H1 (cell line): ENCODE results near the gene HLA-A. TPM values are rescaled to one million over a fixed set of nuclear protein-coding genes. Genes with fewer than 3 reads are reported as not detected.
"Not testable (repeated sequence)": the region's sequence is repeated elsewhere in the genome, so short reads cannot be mapped to it uniquely, and the experiment has no call there.

ENCODE experiments used
- CTCF ChIA-PET: fragments of 300-600 bp; sonication (Branson Sonifier 250); formaldehyde crosslinking; loops from one replicate; lab custom pipeline; 2021; ENCODE audit not compliant: partially characterized antibody; lab: Charles Lee
- POLR2A ChIA-PET: fragments of 300-600 bp; sonication (Branson Sonifier 250); formaldehyde crosslinking; loops from one replicate; lab custom pipeline; 2021; ENCODE audit warnings: inconsistent platforms; ENCODE audit not compliant: partially characterized antibody; lab: Charles Lee
- DNase-seq, 2 experiments: peaks; one replicate each; pipeline versions ENCODE4 v3.0.0 to v3.0.0-alpha.2; 2010 to 2022; ENCODE audit warnings: low spot score in 2 of 2, low read depth in 1 of 2, mixed read lengths in 1 of 2
- FAIRE-seq: peaks from 2 replicates; lab custom pipeline; 2011; peaks lifted over from hg19 to GRCh38; lab: Jason Lieb, UNC
- H2AFZ ChIP-seq: 2 replicates; pipeline ENCODE4 v1.8.1; 2012; ENCODE audit warnings: low read length, inconsistent platforms
- H2AK5ac ChIP-seq: 2 replicates; pipeline ENCODE4 v1.6.1; 2013; ENCODE audit warnings: low read depth, low read length
- H2BK120ac ChIP-seq: replicated peaks from 2 replicates; pipeline ENCODE3; 2013; ENCODE audit warnings: low read depth, low read length, inconsistent platforms
- H2BK12ac ChIP-seq: 2 replicates; pipeline ENCODE4 v1.6.1; 2013; ENCODE audit warnings: low read depth, low read length
- H2BK15ac ChIP-seq: 2 replicates; pipeline ENCODE4 v1.6.1; 2013; ENCODE audit warnings: low read length
- H2BK20ac ChIP-seq: 2 replicates; pipeline ENCODE4 v1.6.1; 2013; ENCODE audit warnings: low read length
- H2BK5ac ChIP-seq: 2 replicates; pipeline ENCODE4 v1.6.1; 2013; ENCODE audit warnings: low read depth, low read length
- H3K14ac ChIP-seq: 2 replicates; pipeline ENCODE4 v1.6.1; 2013; ENCODE audit warnings: inconsistent platforms; ENCODE audit not compliant: insufficient read length
- H3K18ac ChIP-seq: 2 replicates; pipeline ENCODE4 v1.6.1; 2013; ENCODE audit warnings: low read length; ENCODE audit errors: extremely low read depth
- H3K23ac ChIP-seq: 2 replicates; pipeline ENCODE4 v1.6.1; 2013; ENCODE audit warnings: inconsistent platforms; ENCODE audit not compliant: insufficient read length
- H3K23me2 ChIP-seq: 2 replicates; pipeline ENCODE4 v1.6.1; 2013; ENCODE audit warnings: low read depth, low read length
- H3K27ac ChIP-seq: 2 replicates; pipeline ENCODE4 v1.6.1; 2011; ENCODE audit warnings: low read depth, low read length, inconsistent platforms
- H3K27me3 ChIP-seq, 4 experiments: replicated peaks in 1 of 4; 1 replicate in 1 of 4; 2 replicates in 3 of 4; pipeline versions ENCODE4 v1.6.1 to v1.8.1; 2011 to 2013; ENCODE audit warnings: low read length in 3 of 4, mild to moderate bottlenecking in 3 of 4, inconsistent platforms in 2 of 4, mixed read lengths in 2 of 4, moderate library complexity in 1 of 4; ENCODE audit not compliant: control insufficient read depth in 3 of 4, insufficient read depth in 3 of 4; ENCODE audit errors: extremely low read depth in 1 of 4
- H3K36me3 ChIP-seq, 4 experiments: 2 replicates each; pipeline versions ENCODE4 v1.6.1 to v1.8.1; 2011 to 2013; ENCODE audit warnings: mild to moderate bottlenecking in 4 of 4, low read length in 3 of 4, moderate library complexity in 2 of 4, control low read depth in 1 of 4, inconsistent platforms in 1 of 4; ENCODE audit not compliant: insufficient read depth in 4 of 4, control insufficient read depth in 2 of 4
- H3K4ac ChIP-seq: replicated peaks from 2 replicates; pipeline ENCODE3; 2013; ENCODE audit warnings: low read length, low read depth, mixed read lengths, inconsistent platforms; ENCODE audit not compliant: insufficient read length
- H3K4me1 ChIP-seq, 4 experiments: replicated peaks in 1 of 4; 1 replicate in 1 of 4; 2 replicates in 3 of 4; pipeline versions ENCODE4 v1.6.1 to v1.8.1; 2011 to 2013; ENCODE audit warnings: low read length in 3 of 4, inconsistent platforms in 2 of 4, mixed read lengths in 1 of 4; ENCODE audit not compliant: insufficient read depth in 4 of 4, control insufficient read depth in 3 of 4
- H3K4me2 ChIP-seq, 2 experiments: 2 replicates each; pipeline versions ENCODE4 v1.6.1 to v1.8.1; 2011 to 2013; ENCODE audit warnings: low read depth in 2 of 2, low read length in 2 of 2, control low read depth in 1 of 2, inconsistent platforms in 1 of 2, mild to moderate bottlenecking in 1 of 2; ENCODE audit not compliant: insufficient read depth in 1 of 2
- H3K4me3 ChIP-seq, 4 experiments: fragments of 200-600, 300-600 bp in 1 of 4; sonication (generic), shearing (Covaris generic), sonication (Bioruptor Twin) in 1 of 4; 2 replicates each; pipeline versions ENCODE4 v1.5.1 to v1.8.1; 2011 to 2016; ENCODE audit warnings: low read length in 4 of 4, low read depth in 3 of 4, control low read depth in 2 of 4, inconsistent platforms in 2 of 4, mild to moderate bottlenecking in 2 of 4, mixed read lengths in 1 of 4, moderate library complexity in 1 of 4; ENCODE audit not compliant: insufficient read depth in 2 of 4; ENCODE audit errors: extremely low read depth in 1 of 4
- H3K56ac ChIP-seq: replicated peaks from 2 replicates; pipeline ENCODE3; 2013; ENCODE audit warnings: low read depth, mild to moderate bottlenecking, mixed read lengths, low read length, inconsistent platforms; ENCODE audit not compliant: insufficient read length
- H3K79me1 ChIP-seq: 2 replicates; pipeline ENCODE4 v1.6.1; 2013; ENCODE audit warnings: low read depth, low read length, control low read depth
- H3K79me2 ChIP-seq, 2 experiments: 2 replicates each; pipeline versions ENCODE4 v1.6.1 to v1.8.1; 2012 to 2013; ENCODE audit warnings: low read length in 2 of 2, mild to moderate bottlenecking in 2 of 2, inconsistent platforms in 1 of 2; ENCODE audit not compliant: insufficient read depth in 2 of 2, control insufficient read depth in 1 of 2
- H3K9ac ChIP-seq, 4 experiments: replicated peaks in 1 of 4; 1 replicate in 1 of 4; 2 replicates in 3 of 4; pipeline versions ENCODE4 v1.6.1 to v1.8.1; 2011 to 2013; ENCODE audit warnings: low read depth in 3 of 4, low read length in 3 of 4, control low read depth in 2 of 4, mild to moderate bottlenecking in 2 of 4, moderate library complexity in 2 of 4, inconsistent platforms in 1 of 4; ENCODE audit errors: extremely low read depth in 1 of 4
- H3K9me3 ChIP-seq, 2 experiments: 2 replicates each; pipeline versions ENCODE4 v1.6.1 to v1.8.1; 2012 to 2013; ENCODE audit warnings: mild to moderate bottlenecking in 2 of 2, moderate library complexity in 2 of 2, control low read depth in 1 of 2, inconsistent platforms in 1 of 2, low read depth in 1 of 2, low read length in 1 of 2, mixed read lengths in 1 of 2; ENCODE audit not compliant: insufficient read depth in 2 of 2
- H4K20me1 ChIP-seq, 2 experiments: replicated peaks in 1 of 2; 2 replicates each; pipeline versions ENCODE3 to v1.8.1; 2011 to 2013; ENCODE audit warnings: inconsistent platforms in 2 of 2, low read length in 2 of 2, mild to moderate bottlenecking in 1 of 2; ENCODE audit not compliant: insufficient read depth in 2 of 2, control insufficient read depth in 1 of 2
- H4K5ac ChIP-seq: 2 replicates; pipeline ENCODE4 v1.6.1; 2013; ENCODE audit warnings: low read length, low read depth, mixed read lengths, inconsistent platforms; ENCODE audit not compliant: insufficient read length
- H4K8ac ChIP-seq: 2 replicates; pipeline ENCODE4 v1.8.0; 2013; ENCODE audit warnings: mild to moderate bottlenecking, moderate library complexity, low read length, inconsistent platforms; ENCODE audit not compliant: insufficient read depth; ENCODE audit errors: extremely low read depth
- H4K91ac ChIP-seq: replicated peaks from 2 replicates; pipeline ENCODE3; 2013; ENCODE audit warnings: low read length, mixed read lengths, inconsistent platforms; ENCODE audit not compliant: insufficient read length
- RXRA ChIP-seq: IDR thresholded peaks from 2 replicates; pipeline ENCODE4 v1.6.1; 2011; ENCODE audit warnings: low read depth, mild to moderate bottlenecking, low read length, moderate library complexity; ENCODE audit not compliant: insufficient read depth
- WGBS, 2 experiments: shearing (Covaris generic) in 1 of 2; methylation state at CpG; one replicate each; pipeline versions ENCODE4 v1.1.6 to v1.1.7; 2013 to 2015; ENCODE audit warnings: low lambda C conversion rate in 2 of 2, mixed read lengths in 2 of 2, inconsistent platforms in 1 of 2, low coverage in 1 of 2, missing lambda C conversion rate in 1 of 2; ENCODE audit not compliant: insufficient replicate concordance in 2 of 2, insufficient coverage in 1 of 2, insufficient read length in 1 of 2; ENCODE audit errors: extremely low coverage in 1 of 2, missing lambda C conversion rate in 1 of 2; 5-methylcytosine and 5-hydroxymethylcytosine counted together
- polyA plus RNA-seq, 7 experiments: library from polyadenylated mRNA; depleted of rRNA in 3 of 7; stranded (reverse) in 5 of 7; unstranded in 2 of 7; fragments of >200 nt in 5 of 7; fragments of 200-250 nt in 2 of 7; gene quantifications; 1 replicate in 5 of 7; 2 replicates in 1 of 7; 4 replicates in 1 of 7; pipeline versions ENCODE4 v1.2.1 to v1.2.3, GENCODE V29; 2011 to 2013; ENCODE audit warnings: missing spikeins in 2 of 7, mixed read lengths in 2 of 7
- total RNA-seq: library from RNA; stranded (reverse); fragmentation: NEBNext Ultra II Directional; extraction: Animal tissue kit (Norgen Biotek cat#: 25700); gene quantifications from 2 replicates; pipeline ENCODE4 v1.2.1, GENCODE V29; 2021

The HLA-A gene
- total and polyA plus RNA-seq, 2 of the 8 experiments (the other 6 are each of a cell fraction or from before 2014, with no cell fraction given): 221 to 474 TPM

- no peak for TF ChIP-seq RXRA
Measured at GRCh38 chr6:29977425-29977727, 35.0 kb downstream of the HLA-A start (continued).

GRCh38 chr6:29980013-29980412, 37.7 kb downstream of the HLA-A start:
- H2BK120ac ChIP-seq, H3K9me3 ChIP-seq, FAIRE-seq, H3K14ac ChIP-seq, H2AK5ac ChIP-seq, H3K79me1 ChIP-seq, POLR2A ChIA-PET, H2BK15ac ChIP-seq, H3K4ac ChIP-seq, H3K23ac ChIP-seq, H3K18ac ChIP-seq, H3K4me3 ChIP-seq, H3K9ac ChIP-seq, H3K4me2 ChIP-seq, H4K8ac ChIP-seq, H3K36me3 ChIP-seq, H2BK20ac ChIP-seq, H4K20me1 ChIP-seq, H3K56ac ChIP-seq, DNase-seq, H4K91ac ChIP-seq, H4K5ac ChIP-seq, H3K27ac ChIP-seq, CTCF ChIA-PET, H2BK5ac ChIP-seq, H3K4me1 ChIP-seq, H2AFZ ChIP-seq, H3K79me2 ChIP-seq, H2BK12ac ChIP-seq: not testable (repeated sequence)
- WGBS, 2 experiments: no CpG with 5 or more reads among the region's 4 CpGs
- Histone ChIP-seq H3K23me2 (peaks cover 14% of the 10 kb centered on the region; the same call in 1 of the 2 replicates), H3K27me3 (peaks cover 18 to 40% (median 34%) of the 10 kb centered on the region in 4 experiments)
